K562 (cell line): ENCODE measurements around the gene ABLIM2. TPM values are rescaled to one million over a fixed set of nuclear protein-coding genes. Genes with fewer than 3 reads are reported as not detected.

Source experiments
- ELK3 ChIP-seq: fragments of 450-650 bp; formaldehyde crosslinking; IDR thresholded peaks from 2 replicates; pipeline ENCODE4 v1.4.0; 2020; ENCODE audit warnings: mild to moderate bottlenecking
- ERF ChIP-seq: fragments of 450-650 bp; formaldehyde crosslinking; IDR thresholded peaks from 2 replicates; pipeline ENCODE4 v1.4.0; 2020; ENCODE audit warnings: mild to moderate bottlenecking, mixed read lengths
- FOXJ2 ChIP-seq: fragments of 200-800 bp; sonication (Bioruptor generic); IDR thresholded peaks from 2 replicates; pipeline ENCODE4 v1.6.1; 2016; ENCODE audit warnings: missing genetic modification characterization, missing compliant biosample characterization
- HES1 ChIP-seq: fragments of 450-650 bp; IDR thresholded peaks from 2 replicates; pipeline ENCODE4 v1.6.1; 2016; ENCODE audit warnings: low read depth, mild to moderate bottlenecking, moderate library complexity
- ILF3 ChIP-seq: fragments of 450-650 bp; IDR thresholded peaks from 2 replicates; pipeline ENCODE4 v1.6.1; 2018; ENCODE audit warnings: antibody characterized with exemption, mild to moderate bottlenecking, moderate library complexity, borderline replicate concordance
- KLF16 ChIP-seq: IDR thresholded peaks from 2 replicates; pipeline ENCODE4 v1.6.1; 2016; ENCODE audit warnings: antibody characterized with exemption
- MECOM ChIP-seq: fragments of 250-450 bp; sonication (Bioruptor Pico); IDR thresholded peaks from 2 replicates; pipeline ENCODE4 v1.8.0; 2022; ENCODE audit warnings: inconsistent platforms
- SAFB2 ChIP-seq: fragments of 200-400 bp; formaldehyde crosslinking; IDR thresholded peaks from 2 replicates; pipeline ENCODE4 v1.6.1; 2018; ENCODE audit warnings: borderline replicate concordance, low read length, low read depth, moderate library complexity; ENCODE audit not compliant: severe bottlenecking
- VEZF1 ChIP-seq: fragments of 200-800 bp; sonication (Bioruptor generic); IDR thresholded peaks from 2 replicates; pipeline ENCODE4 v1.6.1; 2017; ENCODE audit warnings: missing genetic modification characterization, missing compliant biosample characterization
- ZBTB11 ChIP-seq, 3 experiments: fragments of 200-800 bp in 1 of 3; fragments of 250-450 bp in 1 of 3; fragments of 450-650 bp in 1 of 3; sonication (Bioruptor Pico) in 1 of 3; sonication (Bioruptor generic) in 1 of 3; formaldehyde crosslinking in 1 of 3; IDR thresholded peaks; 2 replicates each; pipeline versions ENCODE4 v1.6.1 to v1.8.0; 2016 to 2022; ENCODE audit warnings: mild to moderate bottlenecking in 2 of 3, missing genetic modification characterization in 2 of 3, missing compliant biosample characterization in 1 of 3, moderate library complexity in 1 of 3
- ZNF217 ChIP-seq: sonication (generic); formaldehyde crosslinking; IDR thresholded peaks from 2 replicates; pipeline ENCODE4 v1.8.0; 2022; ENCODE audit warnings: mild to moderate bottlenecking, missing genetic modification reagents
- ZNF24 ChIP-seq: fragments of 450-650 bp; IDR thresholded peaks from 2 replicates; pipeline ENCODE4 v1.6.1; 2016
- ZNF518B ChIP-seq: fragments of 250-450 bp; sonication (Bioruptor Pico); IDR thresholded peaks from 2 replicates; pipeline ENCODE4 v1.5.0; 2021; ENCODE audit warnings: mild to moderate bottlenecking, moderate library complexity
- polyA plus RNA-seq, 8 experiments: library from polyadenylated mRNA; depleted of rRNA in 4 of 8; stranded (reverse) in 5 of 8; unstranded in 3 of 8; fragments of >200 nt; fragmentation: Nextera tagmentation in 2 of 8; fragmentation: Illumina TruSeq in 1 of 8; extraction: Ambion mirVana in 2 of 8; extraction: Trizol in 1 of 8; gene quantifications; 2 replicates each; pipeline versions ENCODE4 v1.2.1 to v1.2.3, GENCODE V29; 2011 to 2014; ENCODE audit warnings: inconsistent platforms in 1 of 8, missing spikeins in 1 of 8
- total RNA-seq, 7 experiments: library from RNA; depleted of rRNA in 6 of 7; stranded (reverse); fragments of >200 nt in 6 of 7; fragmentation: Illumina TruSeq in 2 of 7; extraction: Trizol in 2 of 7; gene quantifications; 2 replicates each; pipeline versions ENCODE4 v1.2.1 to v1.2.3, GENCODE V29; 2011 to 2021; ENCODE audit warnings: low replicate concordance in 1 of 7

ABLIM2 gene
- total and polyA plus RNA-seq, 9 of the 15 experiments (the other 6 are each of a cell fraction or from before 2014, with no cell fraction given): not detected

GRCh38 chr4:8191136-8191747, 32.6 kb upstream of the ABLIM2 start (continued):
- TF ChIP-seq ZNF518B (CRISPR knock-in tag) (no peak), ZNF24 (no peak), KLF16 (peak; percentile 65), HES1 (no peak), ELK3 (CRISPR knock-in tag) (no peak), ILF3 (no peak), ZBTB11 (CRISPR knock-in tag; IDR thresholded peaks at IDR 0.05) (peak in 1 of 3 experiments; percentile 74; a peak in 2 of 6 replicates), MECOM (CRISPR knock-in tag) (no peak), ZNF217 (CRISPR knock-in tag) (no peak), SAFB2 (no peak), FOXJ2 (tag) (no peak), ERF (CRISPR knock-in tag) (no peak), VEZF1 (CRISPR knock-in tag) (peak; percentile 36; the same call in 1 of the 2 replicates)
